ENCODE measurements around the gene UGDH.

DNA sequence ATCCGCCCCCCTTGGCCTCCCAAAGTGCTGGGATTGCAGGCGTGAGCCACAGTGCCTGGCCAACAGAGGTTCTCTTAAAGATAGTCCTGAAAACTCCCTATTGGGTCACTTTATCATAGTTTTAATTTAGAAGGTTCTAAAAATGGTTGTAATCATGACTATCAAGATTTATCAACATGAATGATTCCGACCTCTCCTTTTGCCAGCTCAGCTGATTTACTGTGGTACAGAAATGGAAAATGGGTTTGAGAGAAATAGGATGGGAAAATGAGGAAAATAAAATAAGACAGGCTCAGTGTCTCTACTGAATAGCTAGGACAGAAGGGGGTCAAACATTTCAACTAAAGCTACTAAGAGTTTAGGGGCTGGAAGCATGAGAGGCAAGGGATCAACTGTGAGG, 28.2 kb upstream of the UGDH start:
- TF ChIP-seq POLR2A (IDR thresholded peaks at IDR 0.05), result no peak
- TF ChIP-seq, protein P1, sequence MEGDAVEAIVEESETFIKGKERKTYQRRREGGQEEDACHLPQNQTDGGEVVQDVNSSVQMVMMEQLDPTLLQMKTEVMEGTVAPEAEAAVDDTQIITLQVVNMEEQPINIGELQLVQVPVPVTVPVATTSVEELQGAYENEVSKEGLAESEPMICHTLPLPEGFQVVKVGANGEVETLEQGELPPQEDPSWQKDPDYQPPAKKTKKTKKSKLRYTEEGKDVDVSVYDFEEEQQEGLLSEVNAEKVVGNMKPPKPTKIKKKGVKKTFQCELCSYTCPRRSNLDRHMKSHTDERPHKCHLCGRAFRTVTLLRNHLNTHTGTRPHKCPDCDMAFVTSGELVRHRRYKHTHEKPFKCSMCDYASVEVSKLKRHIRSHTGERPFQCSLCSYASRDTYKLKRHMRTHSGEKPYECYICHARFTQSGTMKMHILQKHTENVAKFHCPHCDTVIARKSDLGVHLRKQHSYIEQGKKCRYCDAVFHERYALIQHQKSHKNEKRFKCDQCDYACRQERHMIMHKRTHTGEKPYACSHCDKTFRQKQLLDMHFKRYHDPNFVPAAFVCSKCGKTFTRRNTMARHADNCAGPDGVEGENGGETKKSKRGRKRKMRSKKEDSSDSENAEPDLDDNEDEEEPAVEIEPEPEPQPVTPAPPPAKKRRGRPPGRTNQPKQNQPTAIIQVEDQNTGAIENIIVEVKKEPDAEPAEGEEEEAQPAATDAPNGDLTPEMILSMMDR (IDR thresholded peaks at IDR 0.05), result no peak
